ENCODE results near the gene GNAQ. TPM values are rescaled to one million over a fixed set of nuclear protein-coding genes. Genes with fewer than 3 reads are reported as not detected.

Gene GNAQ
- total and polyA plus RNA-seq, 2 experiments from 2014 or later = 25.7 to 47.9 TPM

DNA sequence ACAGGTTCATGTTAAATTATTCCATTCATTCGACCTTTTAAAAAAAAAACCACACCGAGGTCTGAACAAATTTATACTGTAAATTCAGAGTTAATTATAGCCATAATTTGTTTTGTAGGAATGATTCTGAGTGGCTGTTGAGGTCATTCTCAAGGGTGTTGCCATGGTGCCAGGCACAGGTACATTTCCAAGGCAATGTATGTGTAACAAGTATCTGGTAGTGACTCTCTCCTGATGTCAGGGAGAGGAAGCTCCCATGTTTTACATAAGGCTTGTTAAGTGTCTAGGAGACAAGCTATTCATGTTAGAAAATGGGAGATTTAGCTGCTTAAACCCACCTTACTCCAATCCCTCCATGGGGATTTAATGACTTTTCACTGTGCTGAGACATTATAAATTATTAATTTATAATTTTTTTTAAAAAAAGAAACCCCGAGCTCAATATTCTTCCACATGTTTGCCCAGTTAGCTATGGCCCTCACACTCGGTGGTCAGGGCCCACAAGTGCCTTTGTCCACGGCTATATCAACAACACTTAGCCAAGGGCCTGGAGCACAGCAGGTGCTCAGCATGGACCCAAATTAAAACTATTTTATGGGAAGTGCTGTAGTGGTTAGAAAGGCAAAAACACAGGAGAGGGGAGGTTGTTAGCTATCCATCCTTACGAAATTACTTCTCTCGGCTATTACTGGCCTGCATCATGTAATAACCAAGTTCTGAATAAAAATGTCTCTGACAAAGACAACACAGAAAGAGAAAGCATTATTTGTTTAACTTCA, 228.9 kb downstream of the GNAQ start:
- peaks cover 11% of the 10 kb centered on the region for H3K4me1 ChIP-seq (ENCODE audit: insufficient read depth)
- 92% methylated on average over 7 of the region's 7 CpGs for WGBS (ENCODE audit: low lambda C conversion rate, missing lambda C conversion rate)
- H2AFZ ChIP-seq = no peak overlapping the region
- no peak for DNase-seq (ENCODE audit: low spot score)
- H3K9me2 ChIP-seq (replicated peaks; ENCODE audit: insufficient read depth) = no peaks in the 10 kb centered on the region
- H3K9me3 ChIP-seq (ENCODE audit: low read depth) = no peaks in the 10 kb centered on the region
- no peaks in the 10 kb centered on the region for H3K27me3 ChIP-seq
- no peaks in the 10 kb centered on the region for H4K20me1 ChIP-seq (ENCODE audit: insufficient read depth, poor library complexity, severe bottlenecking)
- TF ChIP-seq EZH2 (IDR thresholded peaks at IDR 0.05; ENCODE audit: borderline replicate concordance) = no peak
- no peak for TF ChIP-seq EZH2phosphoT487 (IDR thresholded peaks at IDR 0.05; ENCODE audit: low read depth, severe bottlenecking, unreplicated experiment)
- no peak overlapping the region for H3K4me2 ChIP-seq
- H3K27ac ChIP-seq = no peak overlapping the region
- H3K4me3 ChIP-seq = no peak overlapping the region
- peaks cover 56% of the 10 kb centered on the region for H3K79me2 ChIP-seq
- no peaks in the 10 kb centered on the region for H3K36me3 ChIP-seq (replicated peaks; ENCODE audit: insufficient read depth, low read depth)

DNA sequence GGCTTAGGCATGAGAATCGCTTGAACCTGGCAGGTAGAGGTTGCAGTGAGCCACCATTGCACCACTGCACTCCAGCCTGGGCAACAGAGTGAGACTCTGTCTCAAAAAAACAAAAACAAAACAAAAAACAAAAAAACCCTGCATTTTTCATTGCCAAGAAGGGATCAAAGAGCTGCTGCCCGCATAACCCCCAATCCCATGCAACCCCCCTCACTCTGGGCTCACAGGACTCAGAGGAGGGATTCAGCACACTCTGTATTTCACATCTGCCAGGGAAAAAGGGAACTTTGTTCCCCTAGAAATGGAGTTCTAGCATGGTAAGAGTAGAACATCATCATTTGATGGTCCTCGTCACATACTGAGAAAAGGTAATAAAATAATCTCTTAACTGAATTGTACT, 229.5 kb downstream of the GNAQ start:
- 97% methylated on average over 3 of the region's 3 CpGs for whole genome bisulfite sequencing (ENCODE audit: low lambda C conversion rate, missing lambda C conversion rate)
- Histone ChIP-seq H3K9me3 (ENCODE audit: low read depth) (no peaks in the 10 kb centered on the region), H4K20me1 (ENCODE audit: insufficient read depth, poor library complexity, severe bottlenecking) (no peaks in the 10 kb centered on the region), H3K4me3 (no peak overlapping the region), H2AFZ (no peak overlapping the region), H3K36me3 (replicated peaks; ENCODE audit: insufficient read depth, low read depth) (no peaks in the 10 kb centered on the region), H3K9me2 (replicated peaks; ENCODE audit: insufficient read depth) (no peaks in the 10 kb centered on the region), H3K27ac (no peak overlapping the region), H3K79me2 (peaks cover 59% of the 10 kb centered on the region), H3K4me1 (ENCODE audit: insufficient read depth) (peaks cover 4% of the 10 kb centered on the region), H3K27me3 (no peaks in the 10 kb centered on the region), H3K4me2 (no peak overlapping the region)
- TF ChIP-seq, protein P1, sequence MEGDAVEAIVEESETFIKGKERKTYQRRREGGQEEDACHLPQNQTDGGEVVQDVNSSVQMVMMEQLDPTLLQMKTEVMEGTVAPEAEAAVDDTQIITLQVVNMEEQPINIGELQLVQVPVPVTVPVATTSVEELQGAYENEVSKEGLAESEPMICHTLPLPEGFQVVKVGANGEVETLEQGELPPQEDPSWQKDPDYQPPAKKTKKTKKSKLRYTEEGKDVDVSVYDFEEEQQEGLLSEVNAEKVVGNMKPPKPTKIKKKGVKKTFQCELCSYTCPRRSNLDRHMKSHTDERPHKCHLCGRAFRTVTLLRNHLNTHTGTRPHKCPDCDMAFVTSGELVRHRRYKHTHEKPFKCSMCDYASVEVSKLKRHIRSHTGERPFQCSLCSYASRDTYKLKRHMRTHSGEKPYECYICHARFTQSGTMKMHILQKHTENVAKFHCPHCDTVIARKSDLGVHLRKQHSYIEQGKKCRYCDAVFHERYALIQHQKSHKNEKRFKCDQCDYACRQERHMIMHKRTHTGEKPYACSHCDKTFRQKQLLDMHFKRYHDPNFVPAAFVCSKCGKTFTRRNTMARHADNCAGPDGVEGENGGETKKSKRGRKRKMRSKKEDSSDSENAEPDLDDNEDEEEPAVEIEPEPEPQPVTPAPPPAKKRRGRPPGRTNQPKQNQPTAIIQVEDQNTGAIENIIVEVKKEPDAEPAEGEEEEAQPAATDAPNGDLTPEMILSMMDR (IDR thresholded peaks at IDR 0.05; ENCODE audit: poor library complexity) = no peak
- no peak for TF ChIP-seq EZH2 (IDR thresholded peaks at IDR 0.05; ENCODE audit: borderline replicate concordance)
- DNase-seq (ENCODE audit: low spot score) = no peak

DNA sequence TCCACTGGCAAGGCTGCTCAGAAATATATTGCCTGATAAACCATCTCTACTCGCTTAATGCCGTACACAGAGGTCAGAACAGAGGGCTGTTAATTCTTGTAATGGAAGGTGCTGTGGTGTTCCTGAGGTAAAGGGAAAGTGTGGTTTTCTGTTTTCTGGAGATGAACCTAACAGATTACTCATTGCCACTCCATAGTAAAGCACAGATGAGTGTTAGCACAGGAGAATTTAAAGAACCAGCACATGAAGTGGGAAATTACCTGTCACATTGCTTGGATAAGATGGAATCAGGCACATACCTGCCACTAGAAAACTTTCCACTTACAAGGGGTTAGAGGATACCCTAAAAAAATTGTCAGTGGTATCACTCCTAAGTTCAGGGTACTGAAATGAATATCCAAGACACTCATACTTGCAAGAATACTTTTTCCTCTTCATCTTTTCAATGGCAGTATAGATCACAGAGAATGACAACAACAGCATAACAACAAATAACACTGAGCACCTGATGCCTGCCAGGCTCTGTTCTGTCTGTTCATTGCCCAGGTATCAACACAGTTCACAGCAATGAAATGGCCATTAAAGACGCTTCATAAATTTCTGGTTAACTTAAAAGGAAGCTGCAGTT, 230.6 kb downstream of the GNAQ start:
- no peaks in the 10 kb centered on the region for H3K36me3 ChIP-seq (replicated peaks; ENCODE audit: insufficient read depth, low read depth)
- no peaks in the 10 kb centered on the region for H3K4me1 ChIP-seq (ENCODE audit: insufficient read depth)
- peaks cover 57% of the 10 kb centered on the region for H3K79me2 ChIP-seq
- H4K20me1 ChIP-seq (ENCODE audit: insufficient read depth, poor library complexity, severe bottlenecking) = no peaks in the 10 kb centered on the region
- H3K4me3 ChIP-seq = no peak overlapping the region
- 91% methylated on average over 3 of the region's 3 CpGs for WGBS (ENCODE audit: low lambda C conversion rate, missing lambda C conversion rate)
- H3K27me3 ChIP-seq = no peaks in the 10 kb centered on the region
- H3K4me2 ChIP-seq = no peak overlapping the region
- no peak for DNase-seq (ENCODE audit: low spot score)
- TF ChIP-seq, protein P1 (IDR thresholded peaks at IDR 0.05; ENCODE audit: poor library complexity) = no peak
- TF ChIP-seq EZH2 (IDR thresholded peaks at IDR 0.05; ENCODE audit: borderline replicate concordance) (no peak), EZH2phosphoT487 (IDR thresholded peaks at IDR 0.05; ENCODE audit: low read depth, severe bottlenecking, unreplicated experiment) (no peak)
- H3K9me3 ChIP-seq (ENCODE audit: low read depth) = no peaks in the 10 kb centered on the region
- no peaks in the 10 kb centered on the region for H3K9me2 ChIP-seq (replicated peaks; ENCODE audit: insufficient read depth)
- H3K27ac ChIP-seq = no peak overlapping the region
- no peak overlapping the region for H2AFZ ChIP-seq

DNA sequence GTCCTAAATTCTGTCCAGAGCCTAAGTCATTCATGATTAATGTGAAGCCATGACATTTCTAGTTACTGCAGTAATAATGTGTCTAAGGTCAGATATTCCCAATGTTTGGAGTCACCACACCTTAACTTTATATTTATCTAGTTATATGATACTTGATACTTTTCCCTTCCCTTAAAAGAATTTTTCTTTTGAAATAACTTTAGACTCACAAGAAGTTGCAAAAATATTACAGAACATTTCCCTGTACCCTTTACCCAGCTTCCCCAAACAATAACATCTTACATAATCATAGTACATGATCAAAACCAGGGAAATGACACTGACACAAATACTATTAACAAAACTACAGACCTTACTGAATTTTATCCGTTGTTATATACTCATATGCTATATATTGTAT, 233.5 kb downstream of the GNAQ start:
- H3K79me2 ChIP-seq = peaks cover 40% of the 10 kb centered on the region
- H3K4me3 ChIP-seq = no peak overlapping the region
- no peak overlapping the region for H3K27ac ChIP-seq
- H3K36me3 ChIP-seq (replicated peaks; ENCODE audit: insufficient read depth, low read depth) = no peaks in the 10 kb centered on the region
- DNase-seq (ENCODE audit: low spot score) = no peak
- no peak overlapping the region for H3K4me2 ChIP-seq
- H2AFZ ChIP-seq = no peak overlapping the region
- TF ChIP-seq, protein P1 (IDR thresholded peaks at IDR 0.05; ENCODE audit: poor library complexity) = no peak
- TF ChIP-seq EZH2phosphoT487 (IDR thresholded peaks at IDR 0.05; ENCODE audit: low read depth, severe bottlenecking, unreplicated experiment) (no peak), EZH2 (IDR thresholded peaks at IDR 0.05; ENCODE audit: borderline replicate concordance) (no peak)
- WGBS (ENCODE audit: low lambda C conversion rate, missing lambda C conversion rate) = 88% methylated on average over 1 of the region's 1 CpG
- no peaks in the 10 kb centered on the region for H3K9me3 ChIP-seq (ENCODE audit: low read depth)
- H3K4me1 ChIP-seq (ENCODE audit: insufficient read depth) = no peaks in the 10 kb centered on the region
- no peaks in the 10 kb centered on the region for H3K9me2 ChIP-seq (replicated peaks; ENCODE audit: insufficient read depth)
- no peaks in the 10 kb centered on the region for H3K27me3 ChIP-seq
- no peaks in the 10 kb centered on the region for H4K20me1 ChIP-seq (ENCODE audit: insufficient read depth, poor library complexity, severe bottlenecking)
